Mucosa of stomach (tissue), 1 donor: ENCODE data around the gene ZNF705A.
"Not testable (repeated sequence)": the region's sequence is repeated elsewhere in the genome, so short reads cannot be mapped to it uniquely, and the experiment has no call there.

ENCODE experiments used
- H3K27me3 ChIP-seq: one replicate; pipeline ENCODE4 v1.7.0; 2013; ENCODE audit warnings: mild to moderate bottlenecking, low read length; ENCODE audit not compliant: control insufficient read depth, insufficient read depth
- H3K36me3 ChIP-seq: one replicate; pipeline ENCODE4 v1.7.0; 2013; ENCODE audit warnings: low read length; ENCODE audit not compliant: control insufficient read depth, insufficient read depth
- H3K4me1 ChIP-seq: one replicate; pipeline ENCODE4 v1.7.0; 2013; ENCODE audit warnings: mild to moderate bottlenecking, low read length; ENCODE audit not compliant: control insufficient read depth, insufficient read depth
- H3K4me3 ChIP-seq: one replicate; pipeline ENCODE4 v1.7.0; 2013; ENCODE audit warnings: low read length
- H3K9ac ChIP-seq: one replicate; pipeline ENCODE4 v1.7.0; 2013; ENCODE audit warnings: mild to moderate bottlenecking, low read length, moderate library complexity
- H3K9me3 ChIP-seq: one replicate; pipeline ENCODE4 v1.7.0; 2013; ENCODE audit warnings: mild to moderate bottlenecking, low read length, moderate library complexity; ENCODE audit not compliant: control insufficient read depth
- donor health status: Pancreatic carcinoma.

The ZNF705A gene

GRCh38 chr12:8156845-8157244 lies at the start of gene ZNF705A:
Gene ZNF705A (plus strand): TSS chr12:8157015. CDS start chr12:8172626, 15,611 bp downstream.
- Histone ChIP-seq H3K27me3 (no peaks in the 10 kb centered on the region), H3K4me1 (no peaks in the 10 kb centered on the region), H3K4me3 (no peak within 1 kb of the TSS), H3K9me3 (no peaks in the 10 kb centered on the region), H3K9ac (no peak within 1 kb of the TSS), H3K36me3 (no peaks in the 10 kb centered on the region)

- Histone ChIP-seq H3K9ac (peak overlapping the region; percentile 38), H3K4me3 (no peak overlapping the region)
These were observed 47.9 kb upstream of the ZNF705A start for GRCh38 chr12:8108808-8109398.

DNA sequence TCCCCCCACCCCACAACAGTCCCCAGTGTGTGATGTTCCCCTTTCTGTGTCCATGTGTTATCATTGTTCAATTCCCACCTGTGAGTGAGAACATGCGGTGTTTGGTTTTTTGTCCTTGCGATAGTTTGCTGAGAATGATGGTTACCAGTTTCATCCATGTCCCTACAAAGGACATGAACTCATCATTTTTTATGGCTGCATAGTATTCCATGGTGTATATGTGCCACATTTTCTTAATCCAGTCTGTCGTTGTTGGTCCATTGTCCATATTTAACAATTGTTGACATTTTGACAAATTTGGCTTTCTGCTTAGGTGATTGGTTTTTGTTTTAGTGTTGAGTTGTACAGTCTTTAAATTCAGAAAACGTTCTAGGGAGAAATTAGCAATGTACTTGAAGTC lies 43.7 kb upstream of the ZNF705A start:
- not testable (repeated sequence) for H3K4me1 ChIP-seq, H3K9ac ChIP-seq, H3K36me3 ChIP-seq, H3K9me3 ChIP-seq, H3K4me3 ChIP-seq, H3K27me3 ChIP-seq

More at GRCh38 chr12:8108808-8109398, 47.9 kb upstream of the ZNF705A start:
- no peaks in the 10 kb centered on the region for H3K36me3 ChIP-seq
- H3K27me3 ChIP-seq = no peaks in the 10 kb centered on the region
- H3K9me3 ChIP-seq = no peaks in the 10 kb centered on the region
- no peaks in the 10 kb centered on the region for H3K4me1 ChIP-seq

DNA sequence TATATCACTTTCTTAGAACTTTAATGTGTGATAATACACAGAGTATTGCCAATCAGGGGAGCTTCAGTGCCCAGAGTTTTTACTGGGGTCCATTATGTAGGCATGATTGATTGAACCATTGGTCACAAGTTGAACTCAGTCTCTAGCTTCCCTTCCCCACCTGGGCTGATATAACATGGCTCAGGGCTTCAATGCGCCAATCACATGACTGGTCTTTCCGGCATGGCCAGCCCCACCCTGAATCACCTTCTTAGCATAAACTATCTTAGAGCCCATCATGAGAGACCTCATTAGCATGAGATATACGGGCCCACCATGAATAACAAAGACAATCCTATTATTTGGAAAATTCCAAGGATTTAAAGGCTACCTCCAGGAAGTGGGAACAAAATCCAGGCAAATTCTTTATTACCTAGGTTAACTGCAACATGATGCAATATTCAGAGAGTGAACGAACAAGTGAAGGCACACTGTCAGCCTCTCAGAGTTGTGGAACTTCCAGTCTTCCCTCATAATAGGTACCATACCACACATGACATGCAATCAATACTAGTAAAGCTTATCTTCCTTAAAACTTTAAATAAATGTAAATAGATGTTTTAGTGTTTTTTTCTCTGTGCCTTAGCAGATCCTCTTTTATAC lies 36.6 kb upstream of the ZNF705A start:
- H3K36me3 ChIP-seq = no peaks in the 10 kb centered on the region
- no peaks in the 10 kb centered on the region for H3K4me1 ChIP-seq
- H3K27me3 ChIP-seq = no peaks in the 10 kb centered on the region
- H3K4me3 ChIP-seq = no peak overlapping the region
- H3K9me3 ChIP-seq = no peaks in the 10 kb centered on the region
- H3K9ac ChIP-seq = no peak overlapping the region

DNA sequence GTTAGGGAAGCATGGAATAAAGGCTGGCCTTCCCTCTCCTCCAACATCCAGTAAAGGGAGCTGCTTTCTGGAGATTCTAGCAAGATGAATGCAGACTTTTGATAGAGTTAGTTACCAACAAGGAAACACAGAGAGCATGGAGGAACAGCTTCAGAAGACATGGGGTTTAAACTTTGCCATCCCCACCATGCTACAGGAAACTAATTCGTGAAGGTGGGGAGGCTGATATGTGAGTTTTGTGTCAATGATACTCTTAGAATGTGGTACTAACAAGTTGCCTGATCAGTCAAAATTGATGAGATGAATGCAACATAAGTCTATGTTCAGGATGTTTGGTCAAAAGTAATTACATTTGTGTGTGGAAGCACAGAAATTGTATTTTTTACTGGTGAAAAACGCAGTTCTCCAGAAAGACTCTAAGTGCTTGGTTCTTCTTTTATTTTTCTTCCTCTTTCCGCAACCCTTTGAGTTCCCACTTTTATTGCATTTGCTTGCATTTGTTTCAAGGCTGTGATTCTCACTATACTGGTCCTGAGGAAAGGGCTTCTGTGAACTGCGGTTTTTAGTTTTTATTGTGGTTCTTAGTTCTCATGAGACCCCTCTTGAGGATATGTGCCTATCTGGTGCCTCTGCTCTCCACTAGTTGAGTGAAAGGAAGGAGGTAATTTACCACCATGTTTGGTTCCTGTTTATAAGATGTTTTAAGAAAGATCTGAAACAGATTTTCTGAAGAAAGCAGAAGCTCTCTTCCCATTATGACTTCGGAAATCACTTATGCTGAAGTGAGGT lies 33.5 kb upstream of the ZNF705A start, which contains the start of gene CLEC4A:
CLEC4A (plus strand) TSS at position 494 of the 789 bp plus-strand sequence; CDS start at position 756, 262 bp downstream.
- H3K36me3 ChIP-seq = no peaks in the 10 kb centered on the region
- no peaks in the 10 kb centered on the region for H3K4me1 ChIP-seq
- no peaks in the 10 kb centered on the region for H3K27me3 ChIP-seq
- H3K4me3 ChIP-seq = no peak within 1 kb of the TSS
- H3K9me3 ChIP-seq = no peaks in the 10 kb centered on the region
- H3K9ac ChIP-seq = no peak within 1 kb of the TSS

DNA sequence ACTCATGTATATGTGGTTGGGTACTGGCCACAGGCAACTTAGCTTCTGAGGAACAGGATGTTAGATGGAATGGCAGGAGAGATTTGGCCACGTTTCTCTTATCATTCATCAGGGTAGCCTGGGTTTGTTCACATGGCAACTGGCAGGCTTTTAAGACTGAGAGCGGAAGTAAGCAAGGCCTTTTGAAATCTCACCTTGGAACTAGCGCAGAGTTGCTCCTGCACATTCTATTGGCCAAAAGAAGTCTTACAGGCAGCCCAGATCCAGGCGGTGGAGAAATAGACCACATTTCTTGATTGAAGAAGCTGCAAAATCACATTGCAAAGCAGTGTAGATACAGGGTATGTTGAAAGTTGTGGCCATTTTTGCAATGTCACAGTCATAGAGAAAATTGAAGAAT lies 29.7 kb upstream of the ZNF705A start:
- H3K27me3 ChIP-seq = no peaks in the 10 kb centered on the region
- no peaks in the 10 kb centered on the region for H3K4me1 ChIP-seq
- H3K9ac ChIP-seq = no peak overlapping the region
- H3K36me3 ChIP-seq = no peaks in the 10 kb centered on the region
- no peak overlapping the region for H3K4me3 ChIP-seq
- H3K9me3 ChIP-seq = no peaks in the 10 kb centered on the region

- H3K4me1 ChIP-seq, H3K4me3 ChIP-seq, H3K36me3 ChIP-seq, H3K9ac ChIP-seq, H3K9me3 ChIP-seq, H3K27me3 ChIP-seq: not testable (repeated sequence)
These were observed 23.0 kb upstream of the ZNF705A start for GRCh38 chr12:8133636-8134397.

GRCh38 chr12:8134398-8134930 lies 22.4 kb upstream of the ZNF705A start:
- not testable (repeated sequence) for H3K36me3 ChIP-seq, H3K4me1 ChIP-seq, H3K9me3 ChIP-seq, H3K27me3 ChIP-seq, H3K4me3 ChIP-seq, H3K9ac ChIP-seq

- not testable (repeated sequence) for H3K9ac ChIP-seq, H3K4me1 ChIP-seq, H3K9me3 ChIP-seq, H3K36me3 ChIP-seq, H3K4me3 ChIP-seq, H3K27me3 ChIP-seq
These were observed 15.2 kb upstream of the ZNF705A start for GRCh38 chr12:8141647-8142046.

GRCh38 chr12:8143261-8143660 lies 13.6 kb upstream of the ZNF705A start:
- no peaks in the 10 kb centered on the region for H3K27me3 ChIP-seq
- no peak overlapping the region for H3K4me3 ChIP-seq
- H3K4me1 ChIP-seq = no peaks in the 10 kb centered on the region
- H3K9ac ChIP-seq = no peak overlapping the region
- H3K9me3 ChIP-seq = no peaks in the 10 kb centered on the region
- no peaks in the 10 kb centered on the region for H3K36me3 ChIP-seq

DNA sequence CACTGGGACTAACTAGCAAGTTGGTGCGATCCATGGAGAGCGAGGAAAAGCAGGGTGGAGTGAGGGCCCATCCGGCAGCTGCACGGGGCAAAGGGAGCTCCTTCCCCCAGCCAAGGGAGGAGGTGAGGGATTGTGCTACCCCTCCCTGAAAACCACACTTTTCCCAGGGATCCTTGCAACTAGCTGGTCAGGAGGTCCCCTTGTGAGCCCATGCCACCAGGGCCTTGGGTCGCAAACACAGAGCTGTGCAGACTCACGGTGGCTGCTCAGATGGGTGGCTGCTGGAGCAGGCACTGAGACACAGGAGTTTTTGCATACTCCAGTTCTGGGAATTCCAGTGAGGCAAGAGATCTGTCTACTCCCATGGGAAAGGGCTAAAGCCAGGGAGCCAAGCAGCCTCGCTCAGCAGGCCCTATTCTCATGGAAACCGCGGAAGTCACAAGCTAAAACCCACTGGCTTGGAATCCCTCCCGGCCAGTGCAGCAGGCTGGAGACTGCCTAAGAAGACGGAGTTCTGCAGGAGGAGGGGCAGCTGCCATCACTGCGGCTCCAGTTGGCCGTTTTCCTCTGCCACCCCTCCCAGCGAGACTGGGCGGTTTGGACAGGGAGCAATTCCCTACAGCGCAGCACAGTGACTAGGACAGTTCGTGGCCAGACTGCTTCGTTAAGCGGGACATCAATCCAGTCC lies 10.9 kb upstream of the ZNF705A start:
- no peak overlapping the region for H3K4me3 ChIP-seq
- no peak overlapping the region for H3K9ac ChIP-seq
- H3K27me3 ChIP-seq = no peaks in the 10 kb centered on the region
- no peaks in the 10 kb centered on the region for H3K36me3 ChIP-seq
- H3K4me1 ChIP-seq = no peaks in the 10 kb centered on the region
- H3K9me3 ChIP-seq = no peaks in the 10 kb centered on the region
